NAMALWA (cell line): ENCODE data around the gene C12orf50.
"Not testable (repeated sequence)": the region's sequence is repeated elsewhere in the genome, so short reads cannot be mapped to it uniquely, and the experiment has no call there.

Experiments
- DNase-seq: peaks from one replicate; pipeline ENCODE4 v3.0.0-alpha.2; 2015; ENCODE audit warnings: low spot score

The C12orf50 gene

GRCh38 chr12:88029093-88029665, at the start of gene C12orf50:
Gene C12orf50 (minus strand): TSS chr12:88029401. CDS start chr12:88026962, 2,439 bp downstream.
- DNase-seq: no peak

GRCh38 chr12:88067301-88067700, 38.1 kb upstream of the C12orf50 start:
- DNase-seq: no peak

- DNase-seq: no peak
Measured at GRCh38 chr12:88063375-88063774, 34.2 kb upstream of the C12orf50 start.

GRCh38 chr12:88062474-88062873, 33.3 kb upstream of the C12orf50 start:
- no peak for DNase-seq

GRCh38 chr12:88058719-88059077, 29.5 kb upstream of the C12orf50 start:
- no peak for DNase-seq

- no peak for DNase-seq
Measured at GRCh38 chr12:88057994-88058718, 29.0 kb upstream of the C12orf50 start.

GRCh38 chr12:88056571-88056970, 27.4 kb upstream of the C12orf50 start:
- DNase-seq: no peak

- peak; percentile 63 for DNase-seq
Measured at GRCh38 chr12:88052686-88053085, 23.5 kb upstream of the C12orf50 start.

GRCh38 chr12:88044035-88044434, 14.8 kb upstream of the C12orf50 start:
- no peak for DNase-seq

GRCh38 chr12:88037770-88038169, 8.6 kb upstream of the C12orf50 start:
- no peak for DNase-seq

GRCh38 chr12:88036353-88036965, 7.3 kb upstream of the C12orf50 start:
- peak; percentile 22 for DNase-seq

- DNase-seq: no peak
Measured at GRCh38 chr12:88035907-88036289, 6.7 kb upstream of the C12orf50 start.

- DNase-seq: peak; percentile 91
Measured at GRCh38 chr12:88035271-88035906, 6.2 kb upstream of the C12orf50 start.

- DNase-seq: not testable (repeated sequence)
Measured at GRCh38 chr12:88031161-88031560, 2.0 kb upstream of the C12orf50 start.

GRCh38 chr12:88026196-88026595, 3.0 kb downstream of the C12orf50 start:
- no peak for DNase-seq

- no peak for DNase-seq
Measured at GRCh38 chr12:88017964-88018363, 11.2 kb downstream of the C12orf50 start.

GRCh38 chr12:88015825-88016224, 13.4 kb downstream of the C12orf50 start:
- no peak for DNase-seq

GRCh38 chr12:88011755-88012154, 17.4 kb downstream of the C12orf50 start:
- no peak for DNase-seq

- no peak for DNase-seq
Measured at GRCh38 chr12:88006351-88006750, 22.9 kb downstream of the C12orf50 start.

GRCh38 chr12:88001327-88001726, 27.9 kb downstream of the C12orf50 start:
- no peak for DNase-seq

- peak; percentile 74 for DNase-seq
Measured at GRCh38 chr12:87995581-87996178, 33.5 kb downstream of the C12orf50 start.

GRCh38 chr12:87991483-87991882, 37.7 kb downstream of the C12orf50 start:
- no peak for DNase-seq

- no peak for DNase-seq
Measured at GRCh38 chr12:87988534-87988933, 40.7 kb downstream of the C12orf50 start.
